Activated T-cell treated with anti-CD3 and anti-CD28 coated beads, Interleukin-2, amount 50 U/mL, for 4 hours (primary cell): ENCODE measurements around the gene PPP1R12B. TPM values are rescaled to one million over a fixed set of nuclear protein-coding genes. Genes with fewer than 3 reads are reported as not detected.
"Not testable (repeated sequence)": the region's sequence is repeated elsewhere in the genome, so short reads cannot be mapped to it uniquely, and the experiment has no call there.

Experiments used
- ATAC-seq, 2 donors: fragments of 200-7000 bp; cut with Tn5 transposase; one replicate each; pipeline ENCODE4 v1.10.0; 2021
- DNase-seq: peaks from one replicate; pipeline ENCODE4 v3.0.0-alpha.2; 2020
- H3K27me3 Mint-ChIP-seq: one replicate; pipeline ENCODE4 v1.8.0; 2021; ENCODE audit warnings: low read depth, mixed read lengths
- H3K36me3 Mint-ChIP-seq: one replicate; pipeline ENCODE4 v1.8.0; 2022; ENCODE audit warnings: mixed read lengths; ENCODE audit not compliant: insufficient read depth
- H3K4me1 Mint-ChIP-seq: one replicate; pipeline ENCODE4 v1.8.0; 2021; ENCODE audit warnings: low read depth, mixed read lengths
- H3K4me3 Mint-ChIP-seq: one replicate; pipeline ENCODE4 v1.8.0; 2021; ENCODE audit warnings: mild to moderate bottlenecking, moderate library complexity, mixed read lengths
- H3K9me3 Mint-ChIP-seq: one replicate; pipeline ENCODE4 v1.8.0; 2021; ENCODE audit warnings: mixed read lengths
- total RNA-seq, 3 donors: library from RNA; stranded (reverse); gene quantifications; one replicate each; pipeline ENCODE4 v1.2.1, GENCODE V29; 2021

PPP1R12B gene
- total RNA-seq, 3 donors from 2014 or later = 4.7 to 8.1 (median 5.4) TPM

GRCh38 chr1:202576816-202577215, 228.3 kb downstream of the PPP1R12B start:
- DNase-seq (no peak), ATAC-seq (no peak)
- H3K4me3 Mint-ChIP-seq = no peak overlapping the region
- H3K27me3 Mint-ChIP-seq = no peaks in the 10 kb centered on the region
- no peaks in the 10 kb centered on the region for H3K4me1 Mint-ChIP-seq
- peaks cover 35% of the 10 kb centered on the region for H3K36me3 Mint-ChIP-seq
- no peaks in the 10 kb centered on the region for H3K9me3 Mint-ChIP-seq

GRCh38 chr1:202577381-202577780, 228.9 kb downstream of the PPP1R12B start:
- Mint-ChIP-seq H3K9me3 (no peaks in the 10 kb centered on the region), H3K4me1 (no peaks in the 10 kb centered on the region), H3K27me3 (no peaks in the 10 kb centered on the region), H3K36me3 (peaks cover 40% of the 10 kb centered on the region), H3K4me3 (no peak overlapping the region)
- ATAC-seq (no peak), DNase-seq (no peak)

GRCh38 chr1:202578001-202578504, 229.6 kb downstream of the PPP1R12B start:
- H3K4me1 Mint-ChIP-seq = no peaks in the 10 kb centered on the region
- DNase-seq = no peak
- no peaks in the 10 kb centered on the region for H3K27me3 Mint-ChIP-seq
- H3K9me3 Mint-ChIP-seq = no peaks in the 10 kb centered on the region
- no peak overlapping the region for H3K4me3 Mint-ChIP-seq
- peaks cover 35% of the 10 kb centered on the region for H3K36me3 Mint-ChIP-seq
- no peak for ATAC-seq

- Mint-ChIP-seq H3K27me3 (no peaks in the 10 kb centered on the region), H3K4me1 (no peaks in the 10 kb centered on the region), H3K9me3 (no peaks in the 10 kb centered on the region), H3K4me3 (no peak overlapping the region), H3K36me3 (peaks cover 32% of the 10 kb centered on the region)
- DNase-seq = no peak
- no peak for ATAC-seq
Measured at GRCh38 chr1:202578565-202578964, 230.1 kb downstream of the PPP1R12B start.

GRCh38 chr1:202579806-202580205, 231.3 kb downstream of the PPP1R12B start:
- H3K27me3 Mint-ChIP-seq = no peaks in the 10 kb centered on the region
- H3K9me3 Mint-ChIP-seq = no peaks in the 10 kb centered on the region
- no peaks in the 10 kb centered on the region for H3K4me1 Mint-ChIP-seq
- no peak overlapping the region for H3K4me3 Mint-ChIP-seq
- DNase-seq (no peak), ATAC-seq (no peak)
- H3K36me3 Mint-ChIP-seq = peaks cover 33% of the 10 kb centered on the region

GRCh38 chr1:202580619-202581018, 232.1 kb downstream of the PPP1R12B start:
- DNase-seq (no peak), ATAC-seq (no peak)
- no peaks in the 10 kb centered on the region for H3K9me3 Mint-ChIP-seq
- H3K36me3 Mint-ChIP-seq = peaks cover 27% of the 10 kb centered on the region
- no peaks in the 10 kb centered on the region for H3K4me1 Mint-ChIP-seq
- no peak overlapping the region for H3K4me3 Mint-ChIP-seq
- H3K27me3 Mint-ChIP-seq = no peaks in the 10 kb centered on the region

- H3K4me1 Mint-ChIP-seq, H3K4me3 Mint-ChIP-seq: not testable (repeated sequence)
Measured at GRCh38 chr1:202582350-202582749, 233.9 kb downstream of the PPP1R12B start.

GRCh38 chr1:202584707-202585589, 236.4 kb downstream of the PPP1R12B start:
- Mint-ChIP-seq H3K4me3 (no peak overlapping the region), H3K36me3 (peaks cover 22% of the 10 kb centered on the region), H3K4me1 (no peaks in the 10 kb centered on the region), H3K27me3 (no peaks in the 10 kb centered on the region), H3K9me3 (no peaks in the 10 kb centered on the region)
- no peak for ATAC-seq
- no peak for DNase-seq

More at GRCh38 chr1:202582350-202582749, 233.9 kb downstream of the PPP1R12B start:
- not testable (repeated sequence) for ATAC-seq, DNase-seq, H3K27me3 Mint-ChIP-seq, H3K9me3 Mint-ChIP-seq
- peaks cover 27% of the 10 kb centered on the region for H3K36me3 Mint-ChIP-seq

GRCh38 chr1:202585590-202585933, 237.1 kb downstream of the PPP1R12B start:
- no peak for DNase-seq
- Mint-ChIP-seq H3K9me3 (no peaks in the 10 kb centered on the region), H3K4me1 (no peaks in the 10 kb centered on the region), H3K4me3 (no peak overlapping the region), H3K36me3 (peaks cover 19% of the 10 kb centered on the region), H3K27me3 (no peaks in the 10 kb centered on the region)
- no peak for ATAC-seq

- DNase-seq = no peak
- H3K9me3 Mint-ChIP-seq = no peaks in the 10 kb centered on the region
- ATAC-seq = no peak
- H3K27me3 Mint-ChIP-seq = no peaks in the 10 kb centered on the region
- no peak overlapping the region for H3K4me3 Mint-ChIP-seq
- peaks cover 13% of the 10 kb centered on the region for H3K36me3 Mint-ChIP-seq
- H3K4me1 Mint-ChIP-seq = no peaks in the 10 kb centered on the region
Measured at GRCh38 chr1:202586018-202586821, 237.7 kb downstream of the PPP1R12B start.

- Mint-ChIP-seq H3K27me3 (no peaks in the 10 kb centered on the region), H3K36me3 (peaks cover 8% of the 10 kb centered on the region), H3K4me1 (no peaks in the 10 kb centered on the region), H3K9me3 (no peaks in the 10 kb centered on the region), H3K4me3 (no peak overlapping the region)
- no peak for ATAC-seq
- no peak for DNase-seq
Measured at GRCh38 chr1:202586871-202587270, 238.4 kb downstream of the PPP1R12B start.

GRCh38 chr1:202587859-202588485, 239.5 kb downstream of the PPP1R12B start:
- H3K4me3 Mint-ChIP-seq = no peak overlapping the region
- H3K4me1 Mint-ChIP-seq = no peaks in the 10 kb centered on the region
- H3K9me3 Mint-ChIP-seq = no peaks in the 10 kb centered on the region
- DNase-seq (no peak), ATAC-seq (no peak)
- H3K27me3 Mint-ChIP-seq = no peaks in the 10 kb centered on the region
- H3K36me3 Mint-ChIP-seq = peaks cover 3% of the 10 kb centered on the region

GRCh38 chr1:202588503-202589189, 240.1 kb downstream of the PPP1R12B start:
- H3K4me3 Mint-ChIP-seq = no peak overlapping the region
- ATAC-seq = no peak

More at GRCh38 chr1:202588503-202589189, 240.1 kb downstream of the PPP1R12B start:
- H3K9me3 Mint-ChIP-seq = no peaks in the 10 kb centered on the region
- H3K4me1 Mint-ChIP-seq = no peaks in the 10 kb centered on the region
- peaks cover 3% of the 10 kb centered on the region for H3K36me3 Mint-ChIP-seq
- H3K27me3 Mint-ChIP-seq = no peaks in the 10 kb centered on the region
- DNase-seq = no peak
